Activated CD8-positive, alpha-beta memory T cell treated with anti-CD3 and anti-CD28 coated beads, Interleukin-2, amount 50 U/mL, for 1 hour (primary cell): ENCODE measurements around the gene FZD7.

Experiments
- DNase-seq: peaks from one replicate; pipeline ENCODE4 v3.0.0-alpha.2; 2020; ENCODE audit errors: extremely low read depth

Gene FZD7

GRCh38 chr2:202067589-202067988 lies 33.9 kb downstream of the FZD7 start:
- no peak for DNase-seq

DNA sequence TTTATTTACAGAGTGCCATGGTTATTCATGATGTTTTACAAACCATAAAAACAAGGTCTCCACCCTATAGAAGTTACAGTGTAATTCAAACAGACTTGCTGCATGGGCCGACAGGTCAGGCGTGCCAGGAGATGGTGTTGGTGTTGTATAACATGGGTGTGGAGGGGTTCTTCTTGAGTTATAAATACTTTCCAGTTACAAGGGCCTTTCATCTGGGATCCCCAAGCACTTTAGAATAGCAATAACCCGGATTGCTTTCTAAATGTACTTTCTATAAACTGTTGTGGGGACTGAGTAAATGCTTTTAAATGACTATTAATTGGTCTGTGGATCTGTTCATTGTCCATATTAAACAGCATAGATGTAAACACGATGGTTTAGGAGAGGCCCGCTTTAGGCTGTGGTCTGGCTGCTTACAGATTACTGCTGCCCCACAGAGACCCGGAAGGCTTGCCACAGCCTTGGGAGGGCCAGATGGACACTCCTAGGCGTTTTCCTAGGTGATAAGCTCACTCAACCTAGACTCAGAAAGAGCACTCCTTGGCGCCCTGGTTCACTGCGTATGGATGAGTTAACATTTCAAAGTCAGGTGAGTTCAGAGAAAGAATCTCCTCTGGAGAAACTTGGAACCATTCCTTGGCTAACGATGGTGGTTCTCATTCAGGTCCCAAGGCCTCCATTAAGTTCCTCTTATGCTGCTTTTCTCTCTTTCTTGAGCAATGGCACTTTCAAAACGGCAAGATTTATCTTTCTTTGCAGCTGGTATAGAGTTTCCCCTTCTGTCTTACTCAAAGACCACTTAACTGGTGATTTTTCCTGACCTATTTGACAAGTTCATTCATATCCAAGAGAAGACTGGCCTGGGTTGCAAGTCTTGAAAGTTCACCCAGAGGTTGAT lies 35.8 kb downstream of the FZD7 start:
- no peak for DNase-seq

- no peak for DNase-seq
These were observed 37.5 kb downstream of the FZD7 start for GRCh38 chr2:202071107-202071506.

GRCh38 chr2:202072226-202072625 lies 38.6 kb downstream of the FZD7 start:
- no peak for DNase-seq

GRCh38 chr2:202072737-202073401 lies 39.2 kb downstream of the FZD7 start, which contains the start of gene KIAA2012:
TSS of gene KIAA2012 (plus strand) at chr2:202073255. CDS start at chr2:202073628, 373 bp downstream.
- DNase-seq, result no peak

- no peak for DNase-seq
These were observed 40.7 kb downstream of the FZD7 start for GRCh38 chr2:202074324-202074723.

DNA sequence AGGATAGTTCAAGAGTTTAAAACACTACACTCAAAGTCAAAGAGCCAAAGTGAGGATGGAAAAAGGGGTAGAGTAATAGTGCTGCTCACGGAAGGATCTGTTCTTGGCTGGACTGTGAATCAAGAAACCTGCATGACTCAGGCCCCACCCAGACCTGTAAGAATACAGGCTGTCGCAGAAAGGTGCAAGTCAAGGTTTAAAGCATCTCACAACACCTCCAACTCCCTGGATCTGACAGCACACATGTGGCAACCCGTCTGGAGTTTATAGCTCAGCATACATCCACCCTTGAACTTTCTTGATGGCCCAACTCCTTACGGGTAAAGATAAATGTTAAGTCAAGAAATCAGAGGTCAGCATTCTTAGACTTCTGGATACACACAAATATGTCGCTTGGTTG lies 45.7 kb downstream of the FZD7 start:
- DNase-seq, result no peak

- DNase-seq, result no peak
These were observed 50.6 kb downstream of the FZD7 start for GRCh38 chr2:202084265-202084664.
